IPS-18a (cell line): ENCODE measurements around the gene TFF2.
A peak's percentile ranks its signal among the peaks of the same experiment; 100 is the strongest.

Experiments used
- H3K27ac ChIP-seq: one replicate; pipeline ENCODE4 v1.5.1; 2013; ENCODE audit warnings: low read length
- H3K27me3 ChIP-seq: one replicate; pipeline ENCODE4 v1.6.1; 2013; ENCODE audit warnings: mild to moderate bottlenecking, low read length; ENCODE audit not compliant: control insufficient read depth, insufficient read depth
- H3K36me3 ChIP-seq: one replicate; pipeline ENCODE4 v1.6.1; 2013; ENCODE audit warnings: low read depth, low read length; ENCODE audit not compliant: control insufficient read depth
- H3K4me1 ChIP-seq: one replicate; pipeline ENCODE4 v1.6.1; 2013; ENCODE audit warnings: low read depth, low read length; ENCODE audit not compliant: control insufficient read depth
- H3K4me3 ChIP-seq: one replicate; pipeline ENCODE4 v1.5.1; 2013; ENCODE audit warnings: low read length
- H3K9ac ChIP-seq: one replicate; pipeline ENCODE4 v1.6.1; 2013; ENCODE audit warnings: mild to moderate bottlenecking, low read length, moderate library complexity
- H3K9me3 ChIP-seq: one replicate; pipeline ENCODE4 v1.6.1; 2013; ENCODE audit warnings: low read depth, low read length; ENCODE audit not compliant: control insufficient read depth

The TFF2 gene

GRCh38 chr21:42311816-42312625 is 38.8 kb downstream of the TFF2 start:
- Histone ChIP-seq H3K4me3 (no peak overlapping the region), H3K4me1 (peaks cover 21% of the 10 kb centered on the region), H3K9me3 (no peaks in the 10 kb centered on the region), H3K9ac (no peak overlapping the region), H3K27me3 (peaks cover 6% of the 10 kb centered on the region), H3K36me3 (no peaks in the 10 kb centered on the region), H3K27ac (no peak overlapping the region)

- Histone ChIP-seq H3K36me3 (no peaks in the 10 kb centered on the region), H3K4me3 (no peak overlapping the region), H3K4me1 (peaks cover 14% of the 10 kb centered on the region), H3K9me3 (no peaks in the 10 kb centered on the region), H3K9ac (no peak overlapping the region), H3K27ac (no peak overlapping the region), H3K27me3 (peaks cover 6% of the 10 kb centered on the region)
Measured at GRCh38 chr21:42311160-42311559, 39.6 kb downstream of the TFF2 start.

- Histone ChIP-seq H3K9me3 (no peaks in the 10 kb centered on the region), H3K4me3 (no peak overlapping the region), H3K27me3 (peaks cover 6% of the 10 kb centered on the region), H3K27ac (no peak overlapping the region), H3K9ac (no peak overlapping the region), H3K36me3 (no peaks in the 10 kb centered on the region), H3K4me1 (peaks cover 14% of the 10 kb centered on the region)
Measured at GRCh38 chr21:42310411-42311001, 40.3 kb downstream of the TFF2 start.

- H3K4me3 ChIP-seq: peak overlapping the region; percentile 45
- no peaks in the 10 kb centered on the region for H3K36me3 ChIP-seq
- peaks cover 14% of the 10 kb centered on the region for H3K4me1 ChIP-seq
- H3K27ac ChIP-seq: no peak overlapping the region
- no peak overlapping the region for H3K9ac ChIP-seq
- H3K9me3 ChIP-seq: no peaks in the 10 kb centered on the region
- H3K27me3 ChIP-seq: peaks cover 6% of the 10 kb centered on the region
Measured at GRCh38 chr21:42309753-42310213, 41.0 kb downstream of the TFF2 start.

GRCh38 chr21:42308914-42309752 is 41.7 kb downstream of the TFF2 start:
- peaks cover 6% of the 10 kb centered on the region for H3K27me3 ChIP-seq
- no peak overlapping the region for H3K27ac ChIP-seq
- no peaks in the 10 kb centered on the region for H3K36me3 ChIP-seq
- H3K4me1 ChIP-seq: peaks cover 12% of the 10 kb centered on the region
- H3K4me3 ChIP-seq: no peak overlapping the region
- H3K9me3 ChIP-seq: no peaks in the 10 kb centered on the region
- no peak overlapping the region for H3K9ac ChIP-seq

- H3K27ac ChIP-seq: no peak overlapping the region
- H3K9ac ChIP-seq: no peak overlapping the region
- H3K9me3 ChIP-seq: no peaks in the 10 kb centered on the region
- no peaks in the 10 kb centered on the region for H3K36me3 ChIP-seq
- no peak overlapping the region for H3K4me3 ChIP-seq
- H3K27me3 ChIP-seq: peaks cover 6% of the 10 kb centered on the region
- H3K4me1 ChIP-seq: peaks cover 7% of the 10 kb centered on the region
Measured at GRCh38 chr21:42308161-42308913, 42.5 kb downstream of the TFF2 start.

GRCh38 chr21:42307106-42307505 is 43.7 kb downstream of the TFF2 start:
- no peaks in the 10 kb centered on the region for H3K36me3 ChIP-seq
- no peak overlapping the region for H3K9ac ChIP-seq
- no peaks in the 10 kb centered on the region for H3K4me1 ChIP-seq
- no peak overlapping the region for H3K27ac ChIP-seq
- peaks cover 6% of the 10 kb centered on the region for H3K27me3 ChIP-seq
- no peak overlapping the region for H3K4me3 ChIP-seq
- H3K9me3 ChIP-seq: no peaks in the 10 kb centered on the region

GRCh38 chr21:42306366-42307035 is 44.3 kb downstream of the TFF2 start:
- no peaks in the 10 kb centered on the region for H3K9me3 ChIP-seq
- no peaks in the 10 kb centered on the region for H3K4me1 ChIP-seq
- H3K27ac ChIP-seq: no peak overlapping the region
- no peaks in the 10 kb centered on the region for H3K36me3 ChIP-seq
- H3K9ac ChIP-seq: no peak overlapping the region
- H3K27me3 ChIP-seq: peaks cover 6% of the 10 kb centered on the region
- no peak overlapping the region for H3K4me3 ChIP-seq

GRCh38 chr21:42305707-42306147 is 45.1 kb downstream of the TFF2 start:
- Histone ChIP-seq H3K4me1 (no peaks in the 10 kb centered on the region), H3K9me3 (no peaks in the 10 kb centered on the region), H3K27me3 (peaks cover 6% of the 10 kb centered on the region), H3K36me3 (no peaks in the 10 kb centered on the region), H3K27ac (no peak overlapping the region), H3K9ac (no peak overlapping the region), H3K4me3 (no peak overlapping the region)

GRCh38 chr21:42304556-42305454 is 46.0 kb downstream of the TFF2 start:
- Histone ChIP-seq H3K4me3 (no peak overlapping the region), H3K4me1 (no peaks in the 10 kb centered on the region), H3K27me3 (no peaks in the 10 kb centered on the region), H3K27ac (no peak overlapping the region), H3K9me3 (no peaks in the 10 kb centered on the region), H3K9ac (no peak overlapping the region), H3K36me3 (no peaks in the 10 kb centered on the region)
